Caco-2 (cell line): Measurements from ENCODE around the gene MRPL38. TPM values are rescaled to one million over a fixed set of nuclear protein-coding genes. Genes with fewer than 3 reads are reported as not detected.

Source experiments
- BruUV-seq: library from RNA; stranded (reverse); fragments of 400-500 nt; replicated peaks from 2 replicates; lab custom pipeline; 2021; lab: Mats Ljungman, UMichigan
- CTCF ChIA-PET: fragments of 300-600 bp; sonication (Branson Sonifier 250); formaldehyde crosslinking; loops from one replicate; lab custom pipeline; 2022; ENCODE audit warnings: antibody characterized with exemption; lab: Charles Lee
- POLR2A ChIA-PET: fragments of 300-600 bp; sonication (Branson Sonifier 250); formaldehyde crosslinking; loops from one replicate; lab custom pipeline; 2022; ENCODE audit warnings: antibody characterized with exemption; lab: Charles Lee
- DNase-seq, 2 experiments: peaks; one replicate each; pipeline versions ENCODE4 v3.0.0 to v3.0.0-alpha.2; 2020 to 2022
- H3K27me3 ChIP-seq: replicated peaks from 2 replicates; pipeline ENCODE4 v1.6.0; 2011; ENCODE audit warnings: low read length; ENCODE audit not compliant: control insufficient read depth, insufficient read depth
- H3K36me3 ChIP-seq: 2 replicates; pipeline ENCODE4 v1.5.1; 2011; ENCODE audit warnings: low read length; ENCODE audit not compliant: control insufficient read depth, insufficient read depth
- H3K4me1 ChIP-seq: fragments of 250-450 bp; sonication (Bioruptor Pico); 2 replicates; pipeline ENCODE4 v1.5.1; 2020; ENCODE audit warnings: mild to moderate bottlenecking
- H3K4me3 ChIP-seq: 2 replicates; pipeline ENCODE4 v1.5.1; 2011; ENCODE audit warnings: low read depth, mild to moderate bottlenecking, control low read depth, low read length
- H3K9me3 ChIP-seq: fragments of 250-450 bp; sonication (Bioruptor Pico); 2 replicates; pipeline ENCODE4 v1.5.1; 2020; ENCODE audit warnings: mild to moderate bottlenecking, moderate library complexity
- H3K27ac Mint-ChIP-seq: one replicate; pipeline ENCODE4 v1.8.0; 2022; ENCODE audit warnings: mixed read lengths; ENCODE audit not compliant: unreplicated experiment
- H3K27me3 Mint-ChIP-seq: one replicate; pipeline ENCODE4 v1.8.0; 2022; ENCODE audit warnings: mixed read lengths; ENCODE audit not compliant: insufficient read depth, unreplicated experiment
- H3K36me3 Mint-ChIP-seq: one replicate; pipeline ENCODE4 v1.8.0; 2022; ENCODE audit warnings: mild to moderate bottlenecking, mixed read lengths; ENCODE audit not compliant: insufficient read depth, unreplicated experiment
- H3K4me1 Mint-ChIP-seq: one replicate; pipeline ENCODE4 v1.8.0; 2022; ENCODE audit warnings: low read depth, mixed read lengths; ENCODE audit not compliant: unreplicated experiment
- H3K4me3 Mint-ChIP-seq: one replicate; pipeline ENCODE4 v1.8.0; 2022; ENCODE audit warnings: mild to moderate bottlenecking, moderate library complexity, mixed read lengths; ENCODE audit not compliant: unreplicated experiment
- H3K9me3 Mint-ChIP-seq: one replicate; pipeline ENCODE4 v1.8.0; 2022; ENCODE audit warnings: mixed read lengths; ENCODE audit not compliant: unreplicated experiment
- intact Hi-C: fragments of 100-400 bp; cut with micrococcal nuclease; formaldehyde crosslinking; loops from one replicate; pipeline ENCODE4 v1.10.0; 2022; ENCODE audit not compliant: unreplicated experiment
- total RNA-seq: library from RNA; stranded (reverse); gene quantifications from 2 replicates; pipeline ENCODE4 v1.2.3, GENCODE V29; 2022
- TF ChIP-seq, protein P1 (sequence below), 2 experiments: fragments of 200-600 bp in 1 of 2; IDR thresholded peaks; 1 replicate in 1 of 2; 2 replicates in 1 of 2; pipeline versions ENCODE4 v1.5.1 to v1.8.0; 2011 to 2022; ENCODE audit warnings: antibody characterized with exemption in 1 of 2, control low read depth in 1 of 2, inconsistent platforms in 1 of 2, low read depth in 1 of 2, low read length in 1 of 2, mild to moderate bottlenecking in 1 of 2, moderate library complexity in 1 of 2; ENCODE audit not compliant: insufficient read depth in 1 of 2, severe bottlenecking in 1 of 2, unreplicated experiment in 1 of 2

Gene MRPL38
- total RNA-seq, 1 experiment from 2014 or later: 163 TPM

DNA sequence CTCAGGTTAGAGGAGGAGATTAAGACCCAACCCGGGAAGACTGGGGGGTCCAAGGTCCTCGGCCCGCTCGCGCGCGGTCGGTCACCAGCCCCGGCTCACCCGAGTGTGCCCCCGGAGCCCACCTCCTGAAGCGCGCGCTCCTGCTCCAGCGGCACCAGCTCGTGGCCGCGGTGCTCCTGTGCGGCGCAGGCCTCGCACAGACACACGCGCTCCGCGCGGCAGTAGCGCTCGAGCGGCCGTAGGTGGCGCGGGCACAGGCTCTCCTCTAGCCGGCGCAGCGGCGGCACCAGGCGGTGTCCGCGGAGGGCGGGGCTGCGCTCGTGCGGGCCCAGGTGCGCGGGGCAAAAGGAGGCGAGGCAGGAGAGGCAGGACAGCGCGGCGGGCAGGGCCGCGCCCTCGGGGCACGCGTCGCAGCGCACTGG, 26.9 kb downstream of the MRPL38 start:
- ChIA-PET POLR2A (interaction anchor here (1.4 kb wide), 1 partner anchor 98 kb away, joined by 4 read pairs; a partner anchor contains a TSS), CTCF (interaction anchor here (0.5 to 3.4 kb wide), 11 partner anchors 9 to 362 kb away, joined by 3 to 34 read pairs (median 3); partner anchors contain the start of genes GALK1 and WBP2)
- H3K36me3 Mint-ChIP-seq: no peaks in the 10 kb centered on the region
- no peak overlapping the region for H3K27ac Mint-ChIP-seq
- Histone ChIP-seq H3K9me3 (no peaks in the 10 kb centered on the region), H3K4me1 (peaks cover 17% of the 10 kb centered on the region), H3K4me3 (peak overlapping the region; percentile 46), H3K36me3 (no peaks in the 10 kb centered on the region), H3K27me3 (no peaks in the 10 kb centered on the region; the same call in 1 of the 2 replicates)
- peak; percentile 78 to 88 for DNase-seq
- BruUV-seq: no TSS peak
- H3K4me1 Mint-ChIP-seq: peaks cover 12% of the 10 kb centered on the region
- H3K4me3 Mint-ChIP-seq: peak overlapping the region; percentile 70
- no peaks in the 10 kb centered on the region for H3K27me3 Mint-ChIP-seq
- TF ChIP-seq, protein P1, sequence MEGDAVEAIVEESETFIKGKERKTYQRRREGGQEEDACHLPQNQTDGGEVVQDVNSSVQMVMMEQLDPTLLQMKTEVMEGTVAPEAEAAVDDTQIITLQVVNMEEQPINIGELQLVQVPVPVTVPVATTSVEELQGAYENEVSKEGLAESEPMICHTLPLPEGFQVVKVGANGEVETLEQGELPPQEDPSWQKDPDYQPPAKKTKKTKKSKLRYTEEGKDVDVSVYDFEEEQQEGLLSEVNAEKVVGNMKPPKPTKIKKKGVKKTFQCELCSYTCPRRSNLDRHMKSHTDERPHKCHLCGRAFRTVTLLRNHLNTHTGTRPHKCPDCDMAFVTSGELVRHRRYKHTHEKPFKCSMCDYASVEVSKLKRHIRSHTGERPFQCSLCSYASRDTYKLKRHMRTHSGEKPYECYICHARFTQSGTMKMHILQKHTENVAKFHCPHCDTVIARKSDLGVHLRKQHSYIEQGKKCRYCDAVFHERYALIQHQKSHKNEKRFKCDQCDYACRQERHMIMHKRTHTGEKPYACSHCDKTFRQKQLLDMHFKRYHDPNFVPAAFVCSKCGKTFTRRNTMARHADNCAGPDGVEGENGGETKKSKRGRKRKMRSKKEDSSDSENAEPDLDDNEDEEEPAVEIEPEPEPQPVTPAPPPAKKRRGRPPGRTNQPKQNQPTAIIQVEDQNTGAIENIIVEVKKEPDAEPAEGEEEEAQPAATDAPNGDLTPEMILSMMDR (IDR thresholded peaks at IDR 0.05; ENCODE audit: insufficient read depth in 1 of 2, low read depth in 1 of 2, low read length in 1 of 2, severe bottlenecking in 1 of 2, unreplicated experiment in 1 of 2): peak; percentile 64 to 68
- intact Hi-C loops: no loop called here
- H3K9me3 Mint-ChIP-seq: no peaks in the 10 kb centered on the region

GRCh38 chr17:75876938-75877751, 27.5 kb downstream of the MRPL38 start:
- no peaks in the 10 kb centered on the region for H3K27me3 Mint-ChIP-seq
- Histone ChIP-seq H3K36me3 (no peaks in the 10 kb centered on the region), H3K27me3 (no peaks in the 10 kb centered on the region; the same call in 1 of the 2 replicates), H3K9me3 (no peaks in the 10 kb centered on the region), H3K4me1 (peaks cover 22% of the 10 kb centered on the region), H3K4me3 (peak overlapping the region; percentile 46)
- BruUV-seq: no TSS peak
- intact Hi-C loops: no loop called here
- H3K4me1 Mint-ChIP-seq: peaks cover 12% of the 10 kb centered on the region
- no peaks in the 10 kb centered on the region for H3K36me3 Mint-ChIP-seq
- H3K4me3 Mint-ChIP-seq: peak overlapping the region; percentile 70
- TF ChIP-seq, protein P1 (IDR thresholded peaks at IDR 0.05; ENCODE audit: insufficient read depth in 1 of 2, low read depth in 1 of 2, low read length in 1 of 2, severe bottlenecking in 1 of 2, unreplicated experiment in 1 of 2): no peak
- ChIA-PET CTCF (interaction anchor here (0.5 to 3.4 kb wide), 10 partner anchors 9 to 362 kb away, joined by 3 to 34 read pairs (median 3); partner anchors contain the start of gene WBP2), POLR2A (interaction anchor here (1.4 kb wide), 1 partner anchor 97 kb away, joined by 4 read pairs; a partner anchor contains a TSS)
- DNase-seq: peak in 1 of 2 experiments; percentile 46
- H3K9me3 Mint-ChIP-seq: no peaks in the 10 kb centered on the region
- no peak overlapping the region for H3K27ac Mint-ChIP-seq

- Mint-ChIP-seq H3K4me1 (peaks cover 12% of the 10 kb centered on the region), H3K4me3 (no peak overlapping the region), H3K27ac (no peak overlapping the region), H3K9me3 (no peaks in the 10 kb centered on the region), H3K36me3 (no peaks in the 10 kb centered on the region), H3K27me3 (no peaks in the 10 kb centered on the region)
- no peak overlapping the region for H3K4me3 ChIP-seq
- H3K4me1 ChIP-seq: peaks cover 22% of the 10 kb centered on the region
- intact Hi-C loops: no loop called here
- TF ChIP-seq, protein P1 (IDR thresholded peaks at IDR 0.05; ENCODE audit: insufficient read depth in 1 of 2, low read depth in 1 of 2, low read length in 1 of 2, severe bottlenecking in 1 of 2, unreplicated experiment in 1 of 2): no peak
- BruUV-seq: no TSS peak
- H3K27me3 ChIP-seq: no peaks in the 10 kb centered on the region; the same call in 1 of the 2 replicates
- no peaks in the 10 kb centered on the region for H3K36me3 ChIP-seq
- H3K9me3 ChIP-seq: no peaks in the 10 kb centered on the region
- ChIA-PET CTCF (interaction anchor here (0.6 to 1.5 kb wide), 3 partner anchors 12 to 20 kb away, joined by 3 to 5 read pairs (median 3); partner anchors contain the start of gene TRIM65), POLR2A (no interaction called here)
- peak in 1 of 2 experiments; percentile 53 for DNase-seq
Measured at GRCh38 chr17:75876190-75876937, 28.3 kb downstream of the MRPL38 start.
